Activated CD8-positive, alpha-beta memory T cell treated with anti-CD3 and anti-CD28 coated beads for 4 hours (primary cell): ENCODE measurements around the gene TRAPPC2.
"Not testable (repeated sequence)": the region's sequence is repeated elsewhere in the genome, so short reads cannot be mapped to it uniquely, and the experiment has no call there.

Source experiments
- DNase-seq, 2 donors: peaks; one replicate each; pipeline ENCODE4 v3.0.0-alpha.2; 2020; ENCODE audit warnings: low read depth in 2 of 2

Gene TRAPPC2

DNA sequence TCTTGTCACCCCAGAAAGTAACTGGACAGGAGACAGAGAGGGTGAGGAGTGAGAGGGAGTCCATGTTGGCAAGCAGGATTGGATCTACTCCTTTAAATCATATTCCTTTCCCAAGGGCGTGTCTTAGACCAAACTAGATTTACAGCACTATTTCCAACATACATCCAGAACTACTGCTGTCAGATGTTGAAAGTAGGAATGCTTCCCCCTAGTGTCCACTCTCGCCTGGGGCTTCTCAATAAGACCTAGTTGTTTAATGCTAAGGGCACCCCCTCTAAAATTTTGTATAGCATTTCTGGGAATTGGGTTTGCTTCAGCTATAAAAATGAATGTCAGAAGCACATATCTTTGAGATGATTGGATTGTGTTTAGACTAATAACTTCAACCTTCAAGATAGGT lies 13.4 kb upstream of the TRAPPC2 start:
- DNase-seq: no peak

DNA sequence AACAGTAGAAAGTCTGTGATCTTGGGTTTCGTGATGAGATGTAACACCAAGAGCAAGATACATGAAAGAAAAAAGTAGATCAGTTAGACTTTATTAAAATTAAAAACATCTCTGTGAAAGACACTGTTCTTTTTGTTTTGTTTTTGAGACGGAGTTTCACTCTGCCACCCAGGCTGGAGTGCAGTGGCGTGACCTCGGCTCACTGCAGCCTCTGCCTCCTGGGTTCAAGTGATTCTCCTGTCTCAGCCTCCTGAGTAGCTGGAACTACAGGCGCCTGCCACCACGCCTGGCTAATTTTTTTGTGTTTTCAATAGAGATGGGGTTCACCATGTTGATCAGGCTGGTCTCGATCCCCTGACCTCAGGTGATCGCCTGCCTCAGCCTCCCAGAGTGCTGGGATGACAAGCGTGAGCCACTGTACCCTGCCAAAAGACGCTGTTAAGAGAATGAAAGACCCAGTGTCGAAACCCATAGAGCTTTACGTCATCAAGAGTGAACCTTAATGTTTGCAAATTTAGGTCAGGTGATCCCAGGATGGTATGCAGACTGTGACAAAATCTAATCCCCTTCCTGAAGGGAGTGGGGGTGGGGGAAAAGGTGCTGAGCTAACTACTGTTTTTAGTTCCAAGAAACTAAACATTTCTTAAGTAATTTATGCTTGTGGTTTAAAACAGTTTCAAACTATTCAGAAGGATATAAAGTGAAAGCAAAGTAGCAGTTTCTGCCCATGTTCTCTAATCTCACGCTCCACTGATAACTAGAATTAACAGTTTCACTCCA lies 8.2 kb upstream of the TRAPPC2 start:
- DNase-seq: no peak

DNA sequence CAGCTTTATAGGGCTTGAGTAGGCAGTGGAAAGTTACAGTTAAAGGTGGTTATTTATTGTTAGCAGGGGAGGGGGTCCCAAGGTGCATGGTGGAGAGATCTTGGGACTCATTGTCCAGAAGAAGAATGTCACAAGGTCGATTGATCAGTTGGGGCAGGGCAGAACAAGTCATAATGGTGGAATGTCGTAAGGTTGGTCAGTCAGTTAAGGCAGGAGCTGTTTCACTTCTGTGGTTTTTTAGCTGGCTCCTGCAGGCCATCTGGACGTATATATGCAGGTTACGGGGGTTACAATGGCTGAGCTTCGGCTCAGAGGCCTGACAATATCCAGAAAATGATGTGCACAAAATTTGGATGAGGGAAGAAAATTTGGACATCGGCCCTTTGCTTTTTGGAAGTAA lies 7.3 kb upstream of the TRAPPC2 start:
- no peak for DNase-seq

GRCh38 chrX:13733506-13733905 lies 914 bp downstream of the TRAPPC2 start:
- no peak for DNase-seq

DNA sequence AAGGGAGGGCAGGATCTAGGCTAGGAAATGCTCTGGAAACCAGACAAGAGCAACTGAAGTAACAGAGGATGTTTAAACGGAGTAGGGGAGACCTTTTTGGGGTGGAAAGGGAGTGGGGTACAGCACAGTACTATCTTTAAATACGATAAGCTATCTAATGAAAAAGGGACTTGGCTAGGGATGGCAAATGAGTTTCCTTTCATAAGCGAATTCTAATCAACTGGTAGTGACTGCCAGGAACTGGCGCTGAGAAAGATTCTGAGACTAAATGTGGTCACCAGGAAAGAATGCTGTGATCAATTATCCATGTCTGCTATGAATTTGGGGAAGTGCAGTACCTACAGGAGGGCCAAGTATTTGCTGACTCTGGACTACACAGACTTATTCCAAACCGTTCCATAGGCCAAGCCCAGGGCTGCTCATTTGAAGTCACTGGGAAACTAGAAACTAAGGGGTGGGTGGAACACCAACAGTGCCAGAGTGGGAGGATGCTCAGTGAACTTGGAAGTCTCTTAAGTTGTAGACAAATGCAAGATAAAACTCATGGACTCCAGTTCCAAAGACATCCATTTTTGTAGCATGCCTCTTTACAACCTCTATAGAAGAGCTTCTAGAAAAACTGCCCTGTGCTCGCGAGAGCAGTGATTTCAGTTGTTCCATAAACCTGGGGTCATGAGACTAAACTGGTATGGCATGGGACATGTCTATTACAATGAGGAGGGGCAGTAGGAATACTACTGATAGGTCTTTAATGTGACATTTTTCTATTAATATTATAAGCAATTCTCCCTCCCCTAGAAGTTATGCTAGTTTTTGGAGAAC lies 2.0 kb downstream of the TRAPPC2 start:
- DNase-seq: no peak

- DNase-seq: not testable (repeated sequence)
These were observed 3.9 kb downstream of the TRAPPC2 start for GRCh38 chrX:13730523-13730922.

- not testable (repeated sequence) for DNase-seq
These were observed 7.8 kb downstream of the TRAPPC2 start for GRCh38 chrX:13726583-13726982.

- not testable (repeated sequence) for DNase-seq
These were observed 9.5 kb downstream of the TRAPPC2 start for GRCh38 chrX:13724878-13725277.

DNA sequence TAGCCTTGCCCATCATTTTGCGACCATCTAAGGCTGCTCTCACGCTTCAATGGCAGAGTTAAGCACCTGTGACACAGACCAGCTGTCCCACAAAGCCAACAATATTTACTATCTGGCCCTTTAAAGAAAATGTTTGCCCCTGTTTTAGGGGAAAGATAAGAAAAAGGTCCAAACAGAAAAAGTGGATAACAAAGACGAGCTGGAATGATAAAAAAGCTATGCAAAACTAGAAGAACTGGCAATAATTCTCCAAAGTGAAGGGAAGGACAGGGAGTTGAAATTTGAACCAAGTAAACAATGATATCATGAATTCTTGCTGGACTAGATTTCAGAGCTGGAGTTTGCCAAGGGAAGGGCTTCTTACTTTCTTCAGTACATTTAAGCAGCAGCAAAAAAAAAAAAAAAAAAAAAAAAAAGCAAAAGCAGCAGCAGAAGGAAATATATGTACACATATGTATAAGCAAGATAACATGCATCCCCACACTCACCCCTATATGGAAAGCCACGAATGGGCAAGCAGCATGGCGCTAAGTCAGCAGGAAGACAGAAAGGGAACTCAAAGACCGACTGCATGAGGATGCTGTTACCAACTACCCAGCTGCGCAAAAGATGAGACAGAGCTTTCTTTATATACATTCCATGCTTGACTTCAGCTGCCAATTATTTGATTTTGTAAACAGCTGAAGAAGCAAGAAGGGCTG lies 12.5 kb downstream of the TRAPPC2 start:
- no peak for DNase-seq

DNA sequence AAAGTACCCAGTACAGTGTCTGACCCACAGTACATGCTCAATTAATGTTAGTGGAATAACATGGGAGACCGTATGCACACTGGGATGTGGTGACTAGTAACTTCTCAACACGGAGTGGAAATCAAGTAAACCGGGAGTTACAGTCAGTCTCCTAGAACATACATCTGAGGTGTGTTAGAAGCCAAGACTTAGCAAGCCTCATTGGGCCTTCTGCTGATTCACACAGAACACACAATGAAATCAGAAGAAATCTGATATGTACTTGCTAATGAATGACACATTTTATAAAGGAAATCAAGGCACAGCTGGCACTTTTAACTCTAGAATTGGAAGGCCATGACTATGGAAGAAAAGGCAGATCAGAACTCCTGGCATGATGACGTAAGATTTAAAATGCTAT lies 13.0 kb downstream of the TRAPPC2 start:
- DNase-seq: no peak

DNA sequence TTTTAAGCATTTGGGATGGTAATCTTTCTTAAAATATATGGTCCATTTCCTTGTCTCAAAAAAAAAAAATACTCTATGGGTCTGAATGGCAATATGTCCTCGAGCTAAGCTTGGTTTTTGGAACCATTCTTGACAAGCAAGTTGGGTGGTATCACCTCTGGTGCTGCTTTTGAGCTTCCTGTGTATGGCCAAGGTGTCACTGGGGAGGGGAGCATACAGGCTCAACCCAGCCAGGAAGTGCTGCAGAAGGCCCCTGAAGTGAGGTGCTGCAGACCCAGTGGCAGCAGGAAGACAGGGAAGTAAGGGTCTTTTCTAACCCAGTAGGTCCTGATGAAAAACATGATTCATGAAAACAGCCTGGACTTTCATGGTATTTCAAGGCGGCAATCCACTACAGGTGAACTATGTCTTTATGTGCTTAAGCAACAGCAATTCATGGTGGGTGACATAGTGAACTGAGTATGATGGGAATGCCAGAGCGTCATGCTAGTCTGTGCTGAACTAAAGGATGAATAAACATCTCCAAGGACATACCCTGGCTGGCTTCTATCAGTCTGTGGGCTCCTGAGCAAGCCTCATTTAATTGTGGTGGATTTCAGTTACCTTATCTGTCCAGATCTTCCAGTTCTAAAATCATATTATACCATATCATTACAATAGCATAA lies 15.1 kb downstream of the TRAPPC2 start:
- no peak for DNase-seq

DNA sequence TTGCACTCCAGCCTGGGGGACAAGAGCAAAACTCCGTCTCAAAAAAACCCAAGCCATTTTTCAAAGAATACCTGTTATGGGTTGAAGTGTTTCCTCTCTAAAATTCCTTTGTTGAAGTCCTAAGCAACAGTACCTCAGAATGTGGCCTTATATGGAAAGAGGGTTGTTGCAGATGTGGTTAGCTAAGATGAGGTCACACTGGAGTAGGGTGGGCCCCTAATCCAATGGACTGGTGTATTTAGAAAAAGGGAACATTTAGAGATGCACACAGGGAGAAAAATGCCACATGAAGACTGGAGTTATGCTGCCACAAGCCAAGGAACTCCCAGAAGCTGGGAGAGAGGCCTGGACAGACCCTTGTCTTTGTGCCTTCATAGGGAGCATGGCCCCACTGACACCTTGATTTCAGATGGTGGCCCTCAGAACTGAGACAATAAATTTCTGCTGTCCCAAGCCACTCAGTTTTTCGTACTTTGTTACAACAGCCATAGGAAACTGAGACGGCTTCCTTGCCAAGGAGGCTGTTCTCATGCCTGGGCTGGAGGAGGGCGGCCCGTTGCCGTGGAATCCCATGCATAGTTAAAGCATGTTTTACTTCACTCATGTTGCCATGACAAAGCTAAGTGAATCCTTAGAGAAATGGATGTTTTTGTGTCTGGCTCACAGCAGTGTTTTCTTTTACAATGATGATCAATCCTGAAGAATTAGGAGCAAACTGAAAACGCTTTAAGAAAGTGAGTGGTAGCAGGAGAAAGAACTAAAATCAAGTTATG lies 16.5 kb downstream of the TRAPPC2 start:
- no peak for DNase-seq

GRCh38 chrX:13716905-13717304 lies 17.5 kb downstream of the TRAPPC2 start:
- DNase-seq: no peak

GRCh38 chrX:13716455-13716854 lies 18.0 kb downstream of the TRAPPC2 start:
- no peak for DNase-seq

- DNase-seq: no peak
These were observed 23.3 kb downstream of the TRAPPC2 start for GRCh38 chrX:13711141-13711540.

GRCh38 chrX:13703589-13703988 lies 30.8 kb downstream of the TRAPPC2 start:
- no peak for DNase-seq

DNA sequence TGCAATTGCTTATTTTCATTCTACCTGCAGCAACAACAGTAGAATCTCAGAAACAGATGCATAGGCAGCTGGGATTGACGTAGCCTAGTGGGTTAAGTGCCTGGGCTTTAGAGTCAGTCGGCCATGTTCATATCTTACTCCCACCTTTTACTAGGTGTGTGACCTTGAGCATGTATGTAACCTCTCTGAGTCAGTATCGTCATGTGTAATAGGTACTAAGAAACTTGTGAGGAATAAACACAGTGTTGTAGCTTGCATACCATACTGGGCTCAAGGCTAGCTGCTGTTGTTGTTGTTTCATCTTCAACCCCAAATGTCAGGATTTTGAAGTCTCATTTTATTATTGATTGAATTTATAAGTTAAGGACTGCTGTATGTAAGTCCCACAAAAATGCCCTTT lies 31.3 kb downstream of the TRAPPC2 start:
- no peak for DNase-seq

DNA sequence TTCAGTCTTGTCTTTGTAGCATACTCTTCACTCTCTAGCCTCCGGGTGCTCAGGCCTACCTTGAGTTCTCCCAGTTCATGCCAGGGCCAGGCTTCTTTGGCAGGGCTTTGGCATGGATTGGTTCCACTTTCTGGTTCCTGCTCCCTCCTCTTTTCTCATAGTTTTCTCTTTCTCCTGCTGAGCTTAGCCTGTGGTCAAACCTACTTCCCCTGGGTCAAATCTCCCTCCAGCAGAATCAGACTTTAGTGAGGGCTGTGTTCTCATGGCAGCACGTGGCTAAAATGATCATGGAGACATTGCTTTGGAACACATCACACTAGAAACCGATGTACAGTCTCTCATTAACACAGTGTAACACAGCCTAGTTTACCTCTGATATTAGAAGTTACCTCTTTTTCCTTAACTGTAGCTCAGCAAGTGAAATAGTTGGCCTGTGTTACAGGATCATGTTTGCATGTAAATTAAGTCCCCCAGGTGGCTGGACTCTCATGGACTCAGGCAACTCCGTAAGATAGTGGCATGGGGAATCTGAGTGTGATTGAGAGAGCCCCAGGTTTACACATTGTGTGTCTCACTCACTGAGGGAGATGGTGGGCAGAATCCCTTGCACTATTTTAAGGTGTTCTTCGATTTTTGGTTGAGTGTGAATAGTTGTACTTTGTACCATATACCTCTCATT lies 32.2 kb downstream of the TRAPPC2 start:
- DNase-seq: no peak

DNA sequence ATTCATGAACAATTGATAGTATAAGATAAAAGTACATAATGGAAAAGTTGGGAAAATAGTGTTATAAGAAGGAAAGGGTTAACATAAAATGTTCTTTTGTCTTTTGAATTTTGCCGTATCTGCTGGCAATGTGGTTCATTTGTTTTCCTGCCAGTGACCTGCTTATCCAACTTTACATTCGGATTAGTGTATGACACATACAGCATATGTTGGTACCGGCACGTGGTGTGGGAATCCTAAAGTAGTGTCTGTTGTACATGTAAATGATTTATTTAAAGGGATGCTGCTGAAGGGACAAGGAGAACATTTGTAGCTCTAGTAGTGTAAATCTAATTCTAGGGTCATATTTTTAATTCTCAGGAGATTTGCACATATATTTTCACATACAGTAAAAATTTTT lies 34.0 kb downstream of the TRAPPC2 start:
- DNase-seq: no peak

GRCh38 chrX:13699183-13699826 lies 35.1 kb downstream of the TRAPPC2 start:
- no peak for DNase-seq
